BJ (cell line): ENCODE results near the gene PRKAB1. TPM values are rescaled to one million over a fixed set of nuclear protein-coding genes. Genes with fewer than 3 reads are reported as not detected.

ENCODE experiments used
- CTCF ChIA-PET: fragments of 350-600 bp; formaldehyde crosslinking; extraction: SDS; loops from one replicate; lab custom pipeline; 2021; ENCODE audit warnings: antibody characterized with exemption, inconsistent platforms; lab: Yijun Ruan, JAX
- POLR2A ChIA-PET: fragments of 300-600 bp; sonication (Branson Sonifier 250); formaldehyde crosslinking; extraction: SDS; loops from one replicate; lab custom pipeline; 2021; ENCODE audit warnings: antibody characterized with exemption; lab: Charles Lee
- DNase-seq: peaks from one replicate; pipeline ENCODE4 v3.0.0-alpha.2; 2011; ENCODE audit warnings: low read depth
- H3K27me3 ChIP-seq: 2 replicates; pipeline ENCODE4 v1.6.0; 2011; ENCODE audit warnings: low read length; ENCODE audit not compliant: control insufficient read depth, insufficient read depth
- H3K36me3 ChIP-seq: 2 replicates; pipeline ENCODE4 v1.5.1; 2011; ENCODE audit warnings: low read length; ENCODE audit not compliant: control insufficient read depth, insufficient read depth
- H3K4me3 ChIP-seq: 2 replicates; pipeline ENCODE4 v1.5.1; 2011; ENCODE audit warnings: low read depth, mild to moderate bottlenecking, control low read depth, low read length
- CTCF ChIP-seq: IDR thresholded peaks from 2 replicates; pipeline ENCODE4 v1.5.1; 2011; ENCODE audit warnings: low read depth, mild to moderate bottlenecking, control low read depth, inconsistent platforms, low read length, moderate library complexity; ENCODE audit not compliant: insufficient read depth
- polyA plus RNA-seq: library from polyadenylated mRNA; depleted of rRNA; stranded (reverse); fragments of >200 nt; gene quantifications from 2 replicates; pipeline ENCODE4 v1.2.3, GENCODE V29; 2011

Gene PRKAB1
- polyA plus RNA-seq, 1 experiment: 45.7 TPM

GRCh38 chr12:119666900-119667576 is 895 bp upstream of the PRKAB1 start:
- no peak for TF ChIP-seq CTCF
- POLR2A ChIA-PET: no interaction called here

GRCh38 chr12:119668324-119668841 is 450 bp downstream of the PRKAB1 start:
- Histone ChIP-seq H3K4me3 (peak overlapping the region; percentile 85), H3K27me3 (peaks cover 1% of the 10 kb centered on the region; the same call in 1 of the 2 replicates), H3K36me3 (peaks cover 2% of the 10 kb centered on the region; the same call in 1 of the 2 replicates)
- DNase-seq: no peak
- ChIA-PET CTCF (interaction anchor here (0.8 to 3.7 kb wide), 12 partner anchors 10 to 272 kb away, joined by 3 to 25 read pairs (median 6); no protein-coding TSS in a partner anchor), POLR2A (no interaction called here)
- no peak for TF ChIP-seq CTCF

More at GRCh38 chr12:119666900-119667576, 895 bp upstream of the PRKAB1 start:
- no peak for DNase-seq
- Histone ChIP-seq H3K27me3 (peaks cover 1% of the 10 kb centered on the region; the same call in 1 of the 2 replicates), H3K36me3 (no peaks in the 10 kb centered on the region), H3K4me3 (peak overlapping the region; percentile 26)
- CTCF ChIA-PET: interaction anchor here (0.5 to 3.7 kb wide), 18 partner anchors 8 to 273 kb away, joined by 3 to 25 read pairs (median 5); no protein-coding TSS in a partner anchor

GRCh38 chr12:119669744-119670472 is 2.0 kb downstream of the PRKAB1 start:
- no peak for TF ChIP-seq CTCF
- POLR2A ChIA-PET: no interaction called here
- no peak for DNase-seq
- Histone ChIP-seq H3K36me3 (peaks cover 10% of the 10 kb centered on the region), H3K27me3 (peaks cover 1% of the 10 kb centered on the region; the same call in 1 of the 2 replicates), H3K4me3 (no peak overlapping the region)
- CTCF ChIA-PET: interaction anchor here (1.2 to 3.7 kb wide), 5 partner anchors 8 to 111 kb away, joined by 3 to 25 read pairs (median 16); no protein-coding TSS in a partner anchor

GRCh38 chr12:119671070-119671469 is 3.1 kb downstream of the PRKAB1 start:
- Histone ChIP-seq H3K36me3 (peaks cover 10% of the 10 kb centered on the region), H3K4me3 (no peak overlapping the region), H3K27me3 (peaks cover 1% of the 10 kb centered on the region; the same call in 1 of the 2 replicates)
- no peak for TF ChIP-seq CTCF
- POLR2A ChIA-PET: no interaction called here
- CTCF ChIA-PET: interaction anchor here (1.2 to 1.8 kb wide), 2 partner anchors 16 to 24 kb away, joined by 3 to 5 read pairs; no protein-coding TSS in a partner anchor
- DNase-seq: no peak
